ENCODE measurements around the gene SLC4A5.

SLC4A5 gene

DNA sequence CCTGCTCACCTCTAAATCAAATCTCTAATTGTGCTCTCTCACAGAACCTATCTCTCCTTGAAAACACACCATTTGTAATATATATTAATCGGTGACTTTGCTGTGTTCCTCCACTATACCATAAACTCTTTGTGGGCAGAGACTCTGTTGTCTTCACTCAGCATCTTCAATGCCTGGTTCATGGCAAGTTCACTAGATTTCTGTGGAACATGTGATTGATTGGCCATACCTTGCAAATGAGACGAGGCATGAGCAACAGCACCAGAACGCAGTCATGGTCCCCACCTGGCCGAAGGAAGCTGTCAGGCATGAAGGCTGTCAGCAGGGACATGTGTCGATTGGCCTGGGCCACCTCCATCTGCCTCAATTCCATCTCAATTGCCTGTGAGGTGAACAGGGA lies 25.3 kb upstream of the SLC4A5 start:
- TF ChIP-seq POLR2AphosphoS5 (IDR thresholded peaks at IDR 0.05; ENCODE audit: low read depth, low read length) (no peak), FOXP2 (optimal IDR thresholded peaks at IDR 0.05; ENCODE audit: borderline replicate concordance, extremely low read depth, extremely low read length, insufficient read depth) (no peak), SIN3A (IDR thresholded peaks at IDR 0.05; ENCODE audit: borderline replicate concordance, insufficient read depth, low read length) (no peak), TAF1 (IDR thresholded peaks at IDR 0.05; ENCODE audit: borderline replicate concordance, insufficient read depth, low read length) (no peak)
- TF ChIP-seq, protein P1, sequence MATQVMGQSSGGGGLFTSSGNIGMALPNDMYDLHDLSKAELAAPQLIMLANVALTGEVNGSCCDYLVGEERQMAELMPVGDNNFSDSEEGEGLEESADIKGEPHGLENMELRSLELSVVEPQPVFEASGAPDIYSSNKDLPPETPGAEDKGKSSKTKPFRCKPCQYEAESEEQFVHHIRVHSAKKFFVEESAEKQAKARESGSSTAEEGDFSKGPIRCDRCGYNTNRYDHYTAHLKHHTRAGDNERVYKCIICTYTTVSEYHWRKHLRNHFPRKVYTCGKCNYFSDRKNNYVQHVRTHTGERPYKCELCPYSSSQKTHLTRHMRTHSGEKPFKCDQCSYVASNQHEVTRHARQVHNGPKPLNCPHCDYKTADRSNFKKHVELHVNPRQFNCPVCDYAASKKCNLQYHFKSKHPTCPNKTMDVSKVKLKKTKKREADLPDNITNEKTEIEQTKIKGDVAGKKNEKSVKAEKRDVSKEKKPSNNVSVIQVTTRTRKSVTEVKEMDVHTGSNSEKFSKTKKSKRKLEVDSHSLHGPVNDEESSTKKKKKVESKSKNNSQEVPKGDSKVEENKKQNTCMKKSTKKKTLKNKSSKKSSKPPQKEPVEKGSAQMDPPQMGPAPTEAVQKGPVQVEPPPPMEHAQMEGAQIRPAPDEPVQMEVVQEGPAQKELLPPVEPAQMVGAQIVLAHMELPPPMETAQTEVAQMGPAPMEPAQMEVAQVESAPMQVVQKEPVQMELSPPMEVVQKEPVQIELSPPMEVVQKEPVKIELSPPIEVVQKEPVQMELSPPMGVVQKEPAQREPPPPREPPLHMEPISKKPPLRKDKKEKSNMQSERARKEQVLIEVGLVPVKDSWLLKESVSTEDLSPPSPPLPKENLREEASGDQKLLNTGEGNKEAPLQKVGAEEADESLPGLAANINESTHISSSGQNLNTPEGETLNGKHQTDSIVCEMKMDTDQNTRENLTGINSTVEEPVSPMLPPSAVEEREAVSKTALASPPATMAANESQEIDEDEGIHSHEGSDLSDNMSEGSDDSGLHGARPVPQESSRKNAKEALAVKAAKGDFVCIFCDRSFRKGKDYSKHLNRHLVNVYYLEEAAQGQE (IDR thresholded peaks at IDR 0.05; ENCODE audit: insufficient read depth in 1 of 2, low read depth in 2 of 2, low read length in 2 of 2), result no peak

DNA sequence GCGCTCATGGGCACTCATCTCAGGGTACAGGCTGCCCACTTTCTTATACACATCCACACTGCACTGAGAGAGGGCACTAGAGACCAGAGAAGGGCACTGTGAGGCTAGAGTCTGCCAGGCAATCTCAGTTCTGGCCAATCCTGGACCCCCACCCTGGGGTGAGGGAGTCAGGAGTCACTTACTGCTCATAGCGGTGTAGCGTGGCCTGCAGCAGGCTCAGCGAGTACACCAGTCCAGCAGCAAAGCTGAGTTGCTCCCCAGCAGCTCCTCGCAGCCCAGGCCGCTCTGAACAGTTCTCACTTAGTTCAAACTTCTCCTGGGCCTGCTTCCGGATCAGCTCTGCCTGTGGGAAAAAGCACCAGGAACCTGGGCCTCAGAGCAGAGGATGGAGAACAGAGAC lies 24.6 kb upstream of the SLC4A5 start:
- TF ChIP-seq SIN3A (IDR thresholded peaks at IDR 0.05; ENCODE audit: borderline replicate concordance, insufficient read depth, low read length) (no peak), FOXP2 (optimal IDR thresholded peaks at IDR 0.05; ENCODE audit: borderline replicate concordance, extremely low read depth, extremely low read length, insufficient read depth) (no peak), TAF1 (IDR thresholded peaks at IDR 0.05; ENCODE audit: borderline replicate concordance, insufficient read depth, low read length) (no peak)
- TF ChIP-seq, protein P1 (IDR thresholded peaks at IDR 0.05; ENCODE audit: insufficient read depth in 1 of 2, low read depth in 2 of 2, low read length in 2 of 2), result no peak

DNA sequence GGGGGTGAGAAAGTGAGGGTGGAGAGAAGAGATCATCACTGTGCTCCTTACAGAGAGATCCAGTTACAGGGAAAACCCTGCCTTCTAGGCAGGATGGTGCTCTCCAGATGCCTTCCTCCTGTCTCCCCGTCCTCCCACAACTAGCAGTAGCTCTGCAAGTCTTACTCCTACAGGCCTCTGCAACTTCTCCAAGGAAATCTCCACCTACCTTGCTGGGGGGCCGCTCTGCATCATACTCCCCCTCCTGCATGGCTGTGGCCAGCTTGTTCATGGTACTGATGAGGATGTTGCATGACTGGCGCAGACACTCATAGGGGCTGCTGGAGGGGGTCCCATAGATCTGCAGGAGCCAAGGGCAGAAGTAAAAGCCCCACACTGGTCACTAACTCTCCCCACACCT lies 22.8 kb upstream of the SLC4A5 start:
- TF ChIP-seq, protein P1 (IDR thresholded peaks at IDR 0.05; ENCODE audit: insufficient read depth in 1 of 2, low read depth in 2 of 2, low read length in 2 of 2), result no peak
- TF ChIP-seq TAF1 (IDR thresholded peaks at IDR 0.05; ENCODE audit: borderline replicate concordance, insufficient read depth, low read length) (no peak), FOXP2 (optimal IDR thresholded peaks at IDR 0.05; ENCODE audit: borderline replicate concordance, extremely low read depth, extremely low read length, insufficient read depth) (no peak)

DNA sequence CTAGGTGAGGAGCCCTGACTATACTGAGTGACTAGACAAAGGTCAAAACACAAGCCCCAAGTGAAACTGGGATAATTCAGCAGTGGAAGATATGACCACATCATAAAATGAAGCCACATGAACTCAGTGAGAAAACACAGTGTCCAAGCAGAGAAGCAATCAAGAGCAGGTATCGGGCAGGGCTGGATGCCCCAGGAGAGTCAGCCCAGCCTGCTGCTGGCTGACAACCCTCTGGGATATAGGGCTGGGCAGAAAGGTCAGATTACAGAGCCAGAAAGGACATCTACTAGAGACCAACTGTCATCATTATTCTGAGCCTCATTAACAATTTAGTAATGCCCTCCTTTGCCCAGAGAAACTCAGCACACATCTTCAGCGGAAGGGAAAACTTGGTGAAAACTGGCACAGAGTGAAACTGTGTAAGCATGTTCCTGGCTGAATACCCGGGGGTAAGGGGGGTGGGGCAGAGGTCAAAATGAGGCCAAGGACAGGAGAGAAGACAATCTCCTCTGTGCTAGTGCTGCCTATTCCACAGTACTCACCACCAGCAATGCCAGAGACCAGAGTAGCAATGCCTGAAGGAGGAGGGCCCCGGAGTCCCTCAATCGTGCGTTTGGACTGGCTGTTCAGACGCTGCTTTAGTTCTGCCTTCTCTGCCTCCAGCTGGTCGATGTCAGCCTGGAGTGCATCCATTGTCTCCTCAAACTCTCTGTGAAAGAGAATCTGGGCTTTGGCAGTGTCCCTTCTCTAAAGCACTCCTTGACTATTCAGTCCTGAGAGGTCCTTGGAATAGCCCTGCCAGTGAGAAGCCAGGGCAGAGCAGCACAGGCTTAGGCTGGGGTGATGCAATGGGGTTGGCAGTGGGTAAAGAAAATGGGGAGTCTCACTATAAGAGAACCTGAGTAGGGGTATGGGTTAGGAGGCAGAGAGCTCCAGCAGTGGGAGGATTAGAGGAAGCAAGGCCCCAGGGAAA lies 21.6 kb upstream of the SLC4A5 start:
- TF ChIP-seq TAF1 (IDR thresholded peaks at IDR 0.05; ENCODE audit: borderline replicate concordance, insufficient read depth, low read length) (no peak), FOXP2 (optimal IDR thresholded peaks at IDR 0.05; ENCODE audit: borderline replicate concordance, extremely low read depth, extremely low read length, insufficient read depth) (no peak), POLR2AphosphoS5 (IDR thresholded peaks at IDR 0.05; ENCODE audit: low read depth, low read length) (no peak), SIN3A (IDR thresholded peaks at IDR 0.05; ENCODE audit: borderline replicate concordance, insufficient read depth, low read length) (no peak)
- TF ChIP-seq, protein P1 (IDR thresholded peaks at IDR 0.05; ENCODE audit: insufficient read depth in 1 of 2, low read depth in 2 of 2, low read length in 2 of 2), result no peak
